GM12892 (cell line): ENCODE data around the gene DAB2.

Source experiments
- DNase-seq: peaks from one replicate; pipeline ENCODE4 v3.0.0; 2011; ENCODE audit not compliant: insufficient read length
- FAIRE-seq: peaks from 2 replicates; lab custom pipeline; 2011; peaks lifted over from hg19 to GRCh38; lab: Jason Lieb, UNC
- POLR2A ChIP-seq: IDR thresholded peaks from 2 replicates; pipeline ENCODE4 v1.6.1; 2011; ENCODE audit warnings: low read depth, low read length, control low read depth
- POLR2AphosphoS5 ChIP-seq: IDR thresholded peaks from 2 replicates; pipeline ENCODE4 v1.6.1; 2011; ENCODE audit warnings: low read depth, low read length, control low read depth
- TAF1 ChIP-seq: IDR thresholded peaks from 2 replicates; pipeline ENCODE4 v1.6.1; 2011; ENCODE audit warnings: low read depth, mild to moderate bottlenecking, control low read depth, low read length, borderline replicate concordance

DAB2 gene

GRCh38 chr5:39461007-39461682 is 36.4 kb upstream of the DAB2 start:
- DNase-seq (no peak), FAIRE-seq (no peak)
- TF ChIP-seq POLR2A (no peak), POLR2AphosphoS5 (no peak), TAF1 (no peak)

GRCh38 chr5:39459907-39460306 is 35.1 kb upstream of the DAB2 start:
- DNase-seq, result no peak
- no peak for FAIRE-seq
- TF ChIP-seq POLR2A, result no peak
- TF ChIP-seq TAF1, result no peak
- TF ChIP-seq POLR2AphosphoS5, result no peak

GRCh38 chr5:39459071-39459470 is 34.3 kb upstream of the DAB2 start:
- FAIRE-seq (no peak), DNase-seq (no peak)
- no peak for TF ChIP-seq POLR2AphosphoS5
- no peak for TF ChIP-seq POLR2A
- no peak for TF ChIP-seq TAF1

GRCh38 chr5:39455645-39456044 is 30.9 kb upstream of the DAB2 start:
- TF ChIP-seq TAF1, result no peak
- no peak for TF ChIP-seq POLR2A
- TF ChIP-seq POLR2AphosphoS5, result no peak
- DNase-seq (no peak), FAIRE-seq (no peak)

- DNase-seq (no peak), FAIRE-seq (no peak)
- TF ChIP-seq POLR2A (no peak), POLR2AphosphoS5 (no peak), TAF1 (no peak)
These were observed 28.8 kb upstream of the DAB2 start for GRCh38 chr5:39453606-39454005.

- FAIRE-seq, result no peak
- TF ChIP-seq POLR2AphosphoS5 (no peak), TAF1 (no peak), POLR2A (no peak)
These were observed 28.1 kb upstream of the DAB2 start for GRCh38 chr5:39452846-39453245.

GRCh38 chr5:39451276-39451941 is 26.6 kb upstream of the DAB2 start:
- TF ChIP-seq POLR2AphosphoS5 (no peak), POLR2A (no peak), TAF1 (no peak)
- FAIRE-seq, result no peak

More at GRCh38 chr5:39452846-39453245, 28.1 kb upstream of the DAB2 start:
- DNase-seq, result no peak

GRCh38 chr5:39450487-39450886 is 25.7 kb upstream of the DAB2 start:
- DNase-seq, result no peak
- TF ChIP-seq POLR2AphosphoS5 (no peak), POLR2A (no peak), TAF1 (no peak)
- no peak for FAIRE-seq

More at GRCh38 chr5:39451276-39451941, 26.6 kb upstream of the DAB2 start:
- no peak for DNase-seq

- no peak for FAIRE-seq
- no peak for DNase-seq
- TF ChIP-seq POLR2AphosphoS5, result no peak
- no peak for TF ChIP-seq POLR2A
- TF ChIP-seq TAF1, result no peak
These were observed 24.8 kb upstream of the DAB2 start for GRCh38 chr5:39449591-39449990.

GRCh38 chr5:39448506-39449128 is 23.8 kb upstream of the DAB2 start:
- FAIRE-seq (no peak), DNase-seq (no peak)
- no peak for TF ChIP-seq TAF1
- no peak for TF ChIP-seq POLR2A
- no peak for TF ChIP-seq POLR2AphosphoS5

- no peak for DNase-seq
- TF ChIP-seq TAF1 (no peak), POLR2A (no peak), POLR2AphosphoS5 (no peak)
- FAIRE-seq, result no peak
These were observed 23.2 kb upstream of the DAB2 start for GRCh38 chr5:39447968-39448367.

- FAIRE-seq, result no peak
- TF ChIP-seq POLR2AphosphoS5 (no peak), POLR2A (no peak), TAF1 (no peak)
- no peak for DNase-seq
These were observed 22.3 kb upstream of the DAB2 start for GRCh38 chr5:39447059-39447458.
